ENCODE results near the gene CHD9.

DNA sequence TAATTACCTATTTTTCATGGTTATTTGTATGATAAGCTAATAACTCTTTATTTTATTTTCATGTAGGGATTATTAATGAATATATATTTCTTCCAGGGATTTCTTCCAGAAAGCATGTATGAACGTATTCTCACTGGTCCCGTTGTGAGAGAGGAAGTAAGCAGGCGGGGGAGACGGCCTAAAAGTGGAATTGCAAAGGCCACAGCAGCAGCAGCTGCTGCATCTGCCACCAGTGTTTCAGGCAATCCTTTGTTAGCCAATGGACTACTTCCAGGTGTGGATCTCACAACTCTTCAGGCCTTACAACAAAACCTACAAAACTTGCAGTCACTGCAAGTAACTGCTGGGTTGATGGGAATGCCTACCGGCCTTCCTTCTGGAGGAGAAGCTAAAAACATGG is 269.1 kb downstream of the CHD9 start:
- no peak for TF ChIP-seq POLR2A (IDR thresholded peaks at IDR 0.05)
- no peak for TF ChIP-seq CTCF (IDR thresholded peaks at IDR 0.05)
